Stimulated activated CD4-positive, alpha-beta T cell treated with anti-CD3 and anti-CD28 coated beads, Interleukin-12 subunit alpha, Interleukin-12 subunit beta, amount 100 ng/mL, for 24 hours (primary cell): ENCODE results near the gene UMODL1.
A peak's percentile ranks its signal among the peaks of the same experiment; 100 is the strongest.

Experiments used
- DNase-seq, 2 experiments: peaks; one replicate each; pipeline ENCODE4 v3.0.0-alpha.2; 2020; ENCODE audit warnings: low read depth in 2 of 2

Gene UMODL1

GRCh38 chr21:42130441-42130840 lies 59.3 kb downstream of the UMODL1 start:
- no peak for DNase-seq

- no peak for DNase-seq
Measured at GRCh38 chr21:42132183-42132582, 61.1 kb downstream of the UMODL1 start.

DNA sequence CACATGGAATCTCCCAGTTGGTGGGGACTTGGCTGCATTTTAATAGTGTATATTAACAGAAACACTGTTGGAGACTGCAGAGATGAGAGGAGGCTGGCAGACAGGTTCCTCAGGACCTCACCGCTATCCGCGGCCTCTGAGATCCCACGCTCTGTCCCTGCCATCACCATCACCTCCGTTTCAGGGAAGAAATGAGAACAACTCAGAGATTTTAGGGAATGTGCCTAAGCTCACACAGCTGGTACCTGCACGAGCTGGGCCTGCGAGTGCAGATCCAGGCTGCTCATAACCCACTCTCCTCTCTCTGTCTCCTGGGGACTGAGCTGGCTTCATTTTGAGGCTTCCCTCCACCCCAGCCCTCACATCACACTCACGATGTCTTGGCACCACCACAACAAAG lies 62.0 kb downstream of the UMODL1 start:
- no peak for DNase-seq

DNA sequence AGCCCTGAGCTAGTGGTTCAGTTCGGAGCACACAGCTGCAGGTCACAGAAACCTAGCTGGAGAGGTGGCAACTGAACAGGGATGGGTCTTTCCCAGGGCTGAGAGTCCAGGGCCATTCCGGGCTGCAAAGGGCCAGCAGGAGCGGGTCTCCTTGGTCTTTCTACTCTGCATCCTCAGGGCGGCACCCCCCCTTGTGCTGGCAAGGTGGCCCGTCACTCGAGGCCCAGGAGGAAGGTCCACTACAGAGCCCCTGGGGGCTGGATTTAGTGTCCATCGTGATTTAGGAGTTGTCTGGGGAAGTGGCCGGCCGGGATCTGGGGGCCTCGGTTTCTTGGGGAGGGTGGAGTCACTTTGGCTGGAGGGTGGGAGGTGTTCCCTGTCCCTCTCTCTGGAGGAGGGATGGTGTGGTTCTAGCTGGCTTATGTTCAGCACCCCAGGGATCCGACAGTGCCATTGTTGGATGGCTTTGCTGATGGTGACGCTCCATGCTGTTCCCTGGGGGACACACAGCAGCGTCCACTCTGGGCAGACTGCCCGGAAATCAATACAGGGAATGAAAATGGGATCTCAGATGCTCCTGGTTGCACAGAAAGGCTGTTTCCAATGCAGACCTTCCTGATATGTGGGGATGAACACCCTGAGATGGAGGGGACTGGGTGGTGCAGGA lies 64.4 kb downstream of the UMODL1 start:
- no peak for DNase-seq

GRCh38 chr21:42137191-42137904 lies 66.2 kb downstream of the UMODL1 start:
- no peak for DNase-seq

DNA sequence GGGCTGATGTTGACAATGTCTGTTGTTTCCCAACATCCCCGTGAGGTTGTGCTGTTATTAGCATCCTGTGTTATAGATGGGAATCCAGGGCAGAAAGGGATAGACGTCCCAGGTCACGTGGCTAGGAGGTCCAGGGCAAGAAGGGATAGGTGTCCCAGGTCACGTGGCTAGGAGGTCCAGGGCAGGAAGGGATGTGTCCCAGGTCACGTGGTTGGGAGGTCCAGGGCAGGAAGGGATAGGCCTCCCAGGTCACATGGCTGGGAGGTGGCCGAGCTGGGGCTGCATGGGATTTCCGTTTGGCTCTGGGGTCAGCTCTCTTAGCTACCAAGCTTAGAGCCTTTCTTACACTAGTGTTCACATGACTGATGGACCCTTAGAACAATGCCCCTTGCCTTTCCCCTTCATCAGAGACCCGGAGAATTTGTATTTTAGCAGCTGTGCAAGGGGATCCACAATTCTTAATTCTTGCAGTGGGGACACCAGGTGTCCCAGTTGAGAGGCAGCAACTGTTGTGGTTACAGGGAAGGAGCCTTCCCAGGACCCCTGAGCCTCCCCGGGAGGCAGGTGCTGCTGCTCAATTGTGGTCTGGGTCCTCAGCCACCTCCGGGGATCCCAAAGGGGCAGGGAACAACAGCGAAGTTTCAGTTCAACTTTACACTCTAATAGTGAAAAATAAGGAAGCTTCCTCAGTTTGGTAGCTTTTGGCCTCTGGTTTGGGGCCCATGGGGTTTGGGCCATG lies 69.2 kb downstream of the UMODL1 start:
- DNase-seq = no peak

- no peak for DNase-seq
Measured at GRCh38 chr21:42141643-42142042, 70.5 kb downstream of the UMODL1 start.

DNA sequence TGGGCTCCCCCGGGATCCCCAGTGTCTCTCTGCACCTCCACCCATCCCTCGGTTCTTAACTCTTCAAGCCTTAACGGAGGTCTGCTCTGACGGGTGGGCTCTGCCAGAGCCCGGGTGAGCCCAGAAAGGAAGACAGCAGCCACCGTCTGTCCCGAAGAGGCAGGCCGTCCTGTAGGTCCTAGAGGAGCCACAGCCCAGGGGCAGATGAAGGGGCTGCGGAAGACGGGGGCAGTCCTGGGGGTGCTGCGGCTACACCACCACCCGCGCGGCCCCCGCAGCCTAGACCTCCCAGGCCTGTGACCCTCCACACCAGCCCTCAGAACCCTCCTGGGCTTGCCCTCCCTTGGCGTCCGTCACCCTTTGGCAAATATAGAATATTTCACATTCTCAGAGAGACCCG lies 71.0 kb downstream of the UMODL1 start:
- no peak for DNase-seq

- DNase-seq = no peak
Measured at GRCh38 chr21:42142627-42143026, 71.5 kb downstream of the UMODL1 start.

GRCh38 chr21:42143111-42143510 lies 72.0 kb downstream of the UMODL1 start:
- DNase-seq = no peak

GRCh38 chr21:42144221-42144620 lies 73.1 kb downstream of the UMODL1 start:
- no peak for DNase-seq

- DNase-seq = no peak
Measured at GRCh38 chr21:42144679-42145568, 73.8 kb downstream of the UMODL1 start.

GRCh38 chr21:42145569-42146272 lies 74.6 kb downstream of the UMODL1 start:
- peak; percentile 49 to 50 for DNase-seq

GRCh38 chr21:42146273-42146805 lies 75.2 kb downstream of the UMODL1 start:
- no peak for DNase-seq

DNA sequence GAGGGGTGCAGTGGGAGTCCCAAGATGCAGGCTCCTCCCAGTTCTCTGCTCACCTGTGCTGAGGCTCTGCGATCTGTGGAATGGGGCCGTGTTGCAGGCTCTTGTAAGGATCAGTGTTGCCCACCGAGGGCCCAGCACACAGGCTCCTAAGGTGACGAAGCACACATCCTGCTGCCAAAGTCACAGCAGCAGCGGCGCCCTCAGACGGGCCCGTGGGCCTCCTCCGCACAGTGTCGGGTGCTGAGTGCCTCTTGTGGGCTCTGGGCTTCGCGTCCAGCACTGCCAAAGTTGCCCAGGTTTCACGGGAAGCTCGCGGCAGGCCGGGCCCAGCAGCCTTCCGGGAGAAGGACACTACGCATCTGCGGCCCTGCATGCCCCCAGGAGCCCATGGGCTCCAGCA lies 75.7 kb downstream of the UMODL1 start:
- no peak for DNase-seq

DNA sequence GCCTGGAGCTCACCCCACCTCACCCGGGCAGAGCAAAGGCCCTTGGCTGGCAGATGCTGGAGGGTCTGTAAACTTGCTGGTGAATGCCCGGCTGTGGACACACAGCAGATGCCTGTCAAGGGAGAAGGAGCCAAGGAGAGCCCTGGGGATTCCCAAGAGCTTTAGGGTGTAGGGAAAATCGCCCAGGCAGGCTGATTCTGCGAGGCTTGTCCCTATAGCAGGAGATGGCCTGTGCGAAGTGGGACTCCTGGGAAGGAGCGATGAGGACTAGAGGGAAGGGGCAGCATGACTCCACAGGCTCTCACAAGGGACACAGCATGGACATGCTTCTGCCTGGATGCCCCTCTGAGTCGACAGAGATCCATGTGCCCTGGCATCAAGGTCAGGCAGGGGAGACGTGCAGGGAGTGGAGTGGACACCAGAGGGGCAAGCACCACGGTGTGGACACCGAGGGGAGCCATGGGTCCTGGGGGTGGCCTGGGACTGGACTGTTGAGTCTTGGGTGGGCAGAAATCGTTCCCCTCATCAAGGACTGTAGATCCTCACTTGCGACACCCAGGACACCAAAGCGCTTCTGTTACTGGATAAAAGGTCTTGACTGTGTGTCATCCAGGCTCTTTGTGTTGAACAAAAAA lies 76.4 kb downstream of the UMODL1 start:
- DNase-seq = no peak

DNA sequence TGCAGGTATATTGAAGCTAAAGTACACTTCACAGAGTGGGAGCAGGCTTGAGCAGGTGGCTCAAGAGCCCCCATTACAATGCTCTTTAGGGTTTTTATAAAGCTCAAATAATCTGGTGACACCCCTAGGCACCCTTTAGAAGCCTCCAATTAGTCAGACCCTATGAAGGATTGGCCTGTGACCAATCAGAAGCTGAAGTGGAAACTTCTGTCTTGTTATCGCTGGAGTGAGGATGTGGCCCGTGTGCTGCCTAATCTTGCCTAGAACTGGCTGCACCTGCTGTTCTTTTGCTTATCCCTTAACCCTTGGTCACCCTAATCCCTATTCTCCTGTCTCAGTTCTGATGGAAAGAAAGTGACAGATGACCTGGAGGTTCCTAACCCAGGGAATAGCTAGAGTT lies 77.0 kb downstream of the UMODL1 start:
- no peak for DNase-seq

- no peak for DNase-seq
Measured at GRCh38 chr21:42148584-42148983, 77.5 kb downstream of the UMODL1 start.

- no peak for DNase-seq
Measured at GRCh38 chr21:42149656-42150473, 78.7 kb downstream of the UMODL1 start.
